Liver (tissue), 9 donors: ENCODE data around the gene IER2. TPM values are rescaled to one million over a fixed set of nuclear protein-coding genes. Genes with fewer than 3 reads are reported as not detected.
A peak's percentile ranks its signal among the peaks of the same experiment; 100 is the strongest.
"Not testable (repeated sequence)": the region's sequence is repeated elsewhere in the genome, so short reads cannot be mapped to it uniquely, and the experiment has no call there.

ENCODE experiments used
- DNase-seq: peaks from one replicate; pipeline ENCODE4 v3.0.0-alpha.2; 2017; ENCODE audit warnings: low spot score
- H3K27ac ChIP-seq, 2 donors: one replicate each; pipeline ENCODE4 v1.7.0; 2013; ENCODE audit warnings: inconsistent platforms in 2 of 2, low read length in 2 of 2, control low read depth in 1 of 2, low read depth in 1 of 2, mild to moderate bottlenecking in 1 of 2
- H3K27me3 ChIP-seq, 4 donors: one replicate each; pipeline versions ENCODE4 v1.6.1 to v1.7.0; 2013; ENCODE audit warnings: low read length in 3 of 4, inconsistent platforms in 1 of 4, mild to moderate bottlenecking in 1 of 4, moderate library complexity in 1 of 4; ENCODE audit not compliant: control insufficient read depth in 4 of 4, insufficient read depth in 4 of 4
- H3K36me3 ChIP-seq, 4 donors: one replicate each; pipeline versions ENCODE4 v1.6.1 to v1.7.0; 2013; ENCODE audit warnings: low read length in 3 of 4, mild to moderate bottlenecking in 3 of 4, low read depth in 1 of 4, moderate library complexity in 1 of 4; ENCODE audit not compliant: control insufficient read depth in 4 of 4, insufficient read depth in 3 of 4
- H3K4me1 ChIP-seq, 4 donors: one replicate each; pipeline versions ENCODE4 v1.6.1 to v1.7.0; 2013; ENCODE audit warnings: low read length in 3 of 4, mild to moderate bottlenecking in 3 of 4, moderate library complexity in 1 of 4; ENCODE audit not compliant: control insufficient read depth in 4 of 4, insufficient read depth in 4 of 4
- H3K4me3 ChIP-seq, 3 donors: one replicate each; pipeline versions ENCODE4 v1.6.1 to v1.7.0; 2013; ENCODE audit warnings: low read length in 3 of 3, control low read depth in 1 of 3, low read depth in 1 of 3, mild to moderate bottlenecking in 1 of 3
- H3K9ac ChIP-seq, 2 donors: one replicate each; pipeline ENCODE4 v1.7.0; 2013; ENCODE audit warnings: low read length in 2 of 2, mild to moderate bottlenecking in 2 of 2, moderate library complexity in 2 of 2, control low read depth in 1 of 2, low read depth in 1 of 2
- H3K9me3 ChIP-seq, 4 donors: one replicate each; pipeline versions ENCODE4 v1.6.1 to v1.7.0; 2013; ENCODE audit warnings: low read length in 3 of 4; ENCODE audit not compliant: control insufficient read depth in 4 of 4
- EGR1 ChIP-seq, 2 donors: IDR thresholded peaks; 2 replicates each; pipeline ENCODE4 v1.6.1; 2016 to 2018; ENCODE audit warnings: antibody characterized with exemption in 2 of 2, low read depth in 2 of 2
- FOXA2 ChIP-seq: IDR thresholded peaks from 2 replicates; pipeline ENCODE4 v1.6.1; 2016; ENCODE audit warnings: antibody characterized with exemption
- HNF4A ChIP-seq, 2 donors: conservative IDR thresholded peaks; 2 replicates each; pipeline ENCODE4 v1.6.1; 2016; ENCODE audit warnings: antibody characterized with exemption in 2 of 2, mild to moderate bottlenecking in 2 of 2
- HNF4G ChIP-seq: IDR thresholded peaks from 2 replicates; pipeline ENCODE4 v1.6.1; 2016; ENCODE audit warnings: antibody characterized with exemption
- JUND ChIP-seq, 2 donors: IDR thresholded peaks; 2 replicates each; pipeline ENCODE4 v1.6.1; 2016; ENCODE audit warnings: antibody characterized with exemption in 2 of 2
- MAX ChIP-seq: IDR thresholded peaks from 2 replicates; pipeline ENCODE4 v1.6.1; 2016; ENCODE audit warnings: antibody characterized with exemption
- NR2F2 ChIP-seq: IDR thresholded peaks from 2 replicates; pipeline ENCODE4 v1.6.1; 2016; ENCODE audit warnings: antibody characterized with exemption
- RAD21 ChIP-seq, 2 donors: IDR thresholded peaks; 2 replicates each; pipeline ENCODE4 v1.6.1; 2016; ENCODE audit warnings: antibody characterized with exemption in 2 of 2, mild to moderate bottlenecking in 2 of 2
- REST ChIP-seq: IDR thresholded peaks from 2 replicates; pipeline ENCODE4 v1.6.1; 2016; ENCODE audit warnings: antibody characterized with exemption, mild to moderate bottlenecking
- RXRA ChIP-seq, 2 donors: IDR thresholded peaks; 2 replicates each; pipeline ENCODE4 v1.6.1; 2017 to 2018; ENCODE audit warnings: antibody characterized with exemption in 2 of 2, mild to moderate bottlenecking in 1 of 2
- SP1 ChIP-seq: IDR thresholded peaks from 2 replicates; pipeline ENCODE4 v1.6.1; 2018; ENCODE audit warnings: antibody characterized with exemption, mild to moderate bottlenecking
- TAF1 ChIP-seq: conservative IDR thresholded peaks from 2 replicates; pipeline ENCODE4 v1.6.1; 2016; ENCODE audit warnings: antibody characterized with exemption, mild to moderate bottlenecking
- YY1 ChIP-seq: IDR thresholded peaks from 2 replicates; pipeline ENCODE4 v1.6.1; 2016; ENCODE audit warnings: antibody characterized with exemption, mild to moderate bottlenecking
- ZBTB33 ChIP-seq: IDR thresholded peaks from 2 replicates; pipeline ENCODE4 v1.6.1; 2016; ENCODE audit warnings: antibody characterized with exemption
- WGBS: extraction: QIAGEN DNeasy Blood & Tissue Kit; methylation state at CpG from one replicate; pipeline ENCODE4 v1.1.7; 2013; 5-methylcytosine and 5-hydroxymethylcytosine counted together
- polyA plus RNA-seq, 2 donors: library from polyadenylated mRNA; stranded (reverse) in 1 of 2; unstranded in 1 of 2; fragments of 200-250 nt in 1 of 2; fragments of >200 nt in 1 of 2; fragmentation: Nextera tagmentation in 1 of 2; extraction: Ambion mirVana in 1 of 2; gene quantifications; one replicate each; pipeline versions ENCODE4 v1.2.1 to v1.2.3, GENCODE V29; 2013 to 2015
- total RNA-seq, 2 donors: library from RNA; depleted of rRNA; stranded (reverse); fragments of >200 nt; gene quantifications; one replicate each; pipeline ENCODE4 v1.2.3, GENCODE V29; 2014
- TF ChIP-seq, protein P1 (sequence below): IDR thresholded peaks from 2 replicates; pipeline ENCODE4 v1.6.1; 2016; ENCODE audit warnings: antibody characterized with exemption
- TF ChIP-seq, protein P2 (sequence below): fragments of 150-350 bp; IDR thresholded peaks from 2 replicates; pipeline ENCODE4 v1.5.1; 2017; ENCODE audit warnings: improper control_type of control experiment, low read depth, low read length; ENCODE audit not compliant: missing input control
- donor health status: healthy.
- donor health status: healthy.
- donor health status: healthy.
- donor health status: healthy.
- donor health status: healthy.

The IER2 gene
- total and polyA plus RNA-seq, 4 donors, result 11.4 to 38.9 (median 21.9) TPM

DNA sequence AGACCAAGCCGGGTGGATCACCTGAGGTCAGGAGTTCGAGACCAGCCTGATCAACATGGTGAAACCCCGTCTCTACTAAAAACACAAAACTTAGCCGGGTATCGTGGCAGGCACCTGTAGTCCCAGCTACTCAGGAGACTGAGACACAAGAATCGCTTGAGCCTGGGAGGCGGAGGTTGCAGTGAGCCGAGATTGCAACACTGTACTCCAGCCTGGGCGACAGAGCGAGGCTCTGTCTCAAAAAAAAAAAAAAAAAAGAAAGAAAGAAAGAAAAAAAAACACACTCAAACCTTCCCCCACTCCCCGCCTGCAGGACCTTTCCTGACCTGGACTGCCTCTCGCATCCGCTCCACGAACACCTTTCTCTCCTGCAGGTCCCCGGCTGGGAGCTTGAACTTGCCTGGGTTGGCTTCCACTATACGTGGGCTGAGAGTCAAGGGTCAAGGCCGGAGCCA lies 1.0 kb upstream of the IER2 start:
- 16% methylated on average over 17 of the region's 17 CpGs for WGBS
- H3K36me3 ChIP-seq, H3K27me3 ChIP-seq, H3K9me3 ChIP-seq: not testable (repeated sequence)
- Histone ChIP-seq H3K4me3 (peak overlapping the region; percentile 75 to 89 (median 80)), H3K9ac (peak overlapping the region; percentile 2 to 32), H3K4me1 (peaks cover 0 to 14% (median 11%) of the 10 kb centered on the region in 4 donors), H3K27ac (peak overlapping the region; percentile 98)
- TF ChIP-seq RXRA (IDR thresholded peaks at IDR 0.05) (peak in 1 of 2 donors; percentile 37), HNF4A (conservative IDR thresholded peaks at IDR 0.05) (peak in 1 of 2 donors; percentile 32), NR2F2 (peak; percentile 56)
- peak; percentile 43 for DNase-seq

DNA sequence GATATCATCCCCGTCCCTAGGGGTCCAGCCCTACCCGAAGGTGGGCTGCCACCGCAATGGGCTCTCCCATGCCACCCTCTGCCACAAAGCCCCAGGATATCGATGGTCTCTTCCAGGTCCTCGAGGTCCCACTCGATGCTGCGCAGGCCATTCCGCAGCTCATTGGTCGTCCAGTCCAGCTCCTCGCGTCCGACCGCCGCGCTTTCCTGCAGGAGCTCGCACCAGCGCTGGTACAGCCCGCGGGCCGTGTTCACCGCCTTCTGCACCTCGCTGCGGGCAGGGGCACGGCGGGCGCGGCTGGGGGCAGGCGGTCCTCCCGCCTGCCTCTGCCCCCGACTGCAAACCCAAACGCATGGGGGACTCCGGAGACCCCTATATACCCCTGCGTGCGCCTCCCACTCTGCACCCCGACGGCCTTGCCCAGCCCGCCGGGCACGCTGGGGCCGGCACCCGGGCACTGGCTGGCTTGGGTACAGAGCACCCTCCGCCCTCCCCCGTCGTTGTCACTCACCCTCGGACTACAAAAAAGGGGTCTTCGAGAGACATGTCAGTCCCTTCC lies 504 bp upstream of the IER2 start:
- peaks cover 0 to 14% (median 11%) of the 10 kb centered on the region in 4 donors for H3K4me1 ChIP-seq
- H3K36me3 ChIP-seq, result peaks cover 0 to 5% (median 1%) of the 10 kb centered on the region in 4 donors
- no peak for TF ChIP-seq TAF1
- TF ChIP-seq NR2F2, result no peak
- no peak for TF ChIP-seq FOXA2
- TF ChIP-seq, protein P1, sequence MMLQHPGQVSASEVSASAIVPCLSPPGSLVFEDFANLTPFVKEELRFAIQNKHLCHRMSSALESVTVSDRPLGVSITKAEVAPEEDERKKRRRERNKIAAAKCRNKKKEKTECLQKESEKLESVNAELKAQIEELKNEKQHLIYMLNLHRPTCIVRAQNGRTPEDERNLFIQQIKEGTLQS, result no peak
- TF ChIP-seq RAD21 (IDR thresholded peaks at IDR 0.05), result no peak
- DNase-seq, result peak; percentile 45
- H3K4me3 ChIP-seq, result peak overlapping the region; percentile 75 to 89 (median 80)
- peak overlapping the region; percentile 98 for H3K27ac ChIP-seq
- WGBS, result under 1% methylated on average over 46 of the region's 46 CpGs
- H3K27me3 ChIP-seq, result no peaks in the 10 kb centered on the region
- peak overlapping the region; percentile 32 to 78 for H3K9ac ChIP-seq
- H3K9me3 ChIP-seq, result no peaks in the 10 kb centered on the region

DNA sequence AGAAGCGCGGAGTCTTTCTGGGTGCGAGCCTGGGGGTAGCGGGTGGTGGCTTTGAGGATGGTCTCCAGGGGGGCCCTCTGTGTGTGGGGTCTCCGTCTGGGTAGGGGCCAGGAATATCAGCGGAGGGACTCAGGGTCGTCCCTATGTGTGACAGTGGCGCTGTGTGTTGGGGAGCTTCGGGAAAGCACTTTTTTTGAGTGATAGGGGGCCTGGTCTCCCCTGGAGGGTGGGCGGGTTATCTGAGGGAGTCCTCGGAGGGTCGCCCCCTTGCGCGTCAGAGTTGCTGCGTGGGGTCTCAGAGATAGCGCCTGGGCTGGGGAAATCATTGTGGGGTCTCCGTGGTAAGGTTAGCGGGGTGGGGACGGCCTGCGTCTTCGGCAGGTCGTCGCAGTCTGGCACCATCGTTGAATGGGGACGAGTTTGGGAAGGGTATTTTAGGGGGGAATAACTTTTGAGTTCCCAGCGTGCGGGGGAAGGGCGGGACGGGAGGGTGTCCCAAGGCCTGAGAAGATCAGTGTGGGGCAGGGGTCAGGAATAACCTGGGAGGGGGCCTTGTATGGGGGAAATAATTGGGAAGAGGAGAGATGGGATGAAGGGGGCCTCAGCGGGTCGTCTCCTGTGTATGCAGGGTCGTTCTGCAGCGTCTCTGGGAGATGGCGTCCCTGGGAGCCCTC lies 857 bp downstream of the IER2 start:
- Histone ChIP-seq H3K4me3 (peak overlapping the region; percentile 75 to 96 (median 89)), H3K36me3 (no peaks in the 10 kb centered on the region), H3K27me3 (no peaks in the 10 kb centered on the region), H3K27ac (peak overlapping the region; percentile 98), H3K4me1 (peaks cover 5 to 18% (median 14%) of the 10 kb centered on the region in 4 donors), H3K9me3 (no peaks in the 10 kb centered on the region), H3K9ac (peak overlapping the region; percentile 98 to 99)
- under 1% methylated on average over 34 of the region's 34 CpGs for WGBS
- TF ChIP-seq MAX (no peak), RAD21 (IDR thresholded peaks at IDR 0.05) (no peak), FOXA2 (no peak), JUND (IDR thresholded peaks at IDR 0.05) (no peak), YY1 (no peak), ZBTB33 (no peak), NR2F2 (no peak), EGR1 (IDR thresholded peaks at IDR 0.05; ENCODE audit: low read depth in 2 of 2) (no peak), REST (no peak), HNF4G (no peak), SP1 (no peak), HNF4A (conservative IDR thresholded peaks at IDR 0.05) (no peak)
- TF ChIP-seq, protein P1, result no peak
- TF ChIP-seq, protein P2, sequence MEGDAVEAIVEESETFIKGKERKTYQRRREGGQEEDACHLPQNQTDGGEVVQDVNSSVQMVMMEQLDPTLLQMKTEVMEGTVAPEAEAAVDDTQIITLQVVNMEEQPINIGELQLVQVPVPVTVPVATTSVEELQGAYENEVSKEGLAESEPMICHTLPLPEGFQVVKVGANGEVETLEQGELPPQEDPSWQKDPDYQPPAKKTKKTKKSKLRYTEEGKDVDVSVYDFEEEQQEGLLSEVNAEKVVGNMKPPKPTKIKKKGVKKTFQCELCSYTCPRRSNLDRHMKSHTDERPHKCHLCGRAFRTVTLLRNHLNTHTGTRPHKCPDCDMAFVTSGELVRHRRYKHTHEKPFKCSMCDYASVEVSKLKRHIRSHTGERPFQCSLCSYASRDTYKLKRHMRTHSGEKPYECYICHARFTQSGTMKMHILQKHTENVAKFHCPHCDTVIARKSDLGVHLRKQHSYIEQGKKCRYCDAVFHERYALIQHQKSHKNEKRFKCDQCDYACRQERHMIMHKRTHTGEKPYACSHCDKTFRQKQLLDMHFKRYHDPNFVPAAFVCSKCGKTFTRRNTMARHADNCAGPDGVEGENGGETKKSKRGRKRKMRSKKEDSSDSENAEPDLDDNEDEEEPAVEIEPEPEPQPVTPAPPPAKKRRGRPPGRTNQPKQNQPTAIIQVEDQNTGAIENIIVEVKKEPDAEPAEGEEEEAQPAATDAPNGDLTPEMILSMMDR, result no peak
- DNase-seq, result peak; percentile 43
